HG03558 (cell line): ENCODE results near the gene EZR.
"Not testable (repeated sequence)": the region's sequence is repeated elsewhere in the genome, so short reads cannot be mapped to it uniquely, and the experiment has no call there.

ENCODE experiments used
- ATAC-seq: cut with Tn5 transposase; IDR thresholded peaks from one replicate; pipeline ENCODE4 v1.9.1; 2021; ENCODE audit warnings: moderate number of reproducible peaks; ENCODE audit not compliant: unreplicated experiment; ENCODE audit errors: extremely low read depth

The EZR gene

DNA sequence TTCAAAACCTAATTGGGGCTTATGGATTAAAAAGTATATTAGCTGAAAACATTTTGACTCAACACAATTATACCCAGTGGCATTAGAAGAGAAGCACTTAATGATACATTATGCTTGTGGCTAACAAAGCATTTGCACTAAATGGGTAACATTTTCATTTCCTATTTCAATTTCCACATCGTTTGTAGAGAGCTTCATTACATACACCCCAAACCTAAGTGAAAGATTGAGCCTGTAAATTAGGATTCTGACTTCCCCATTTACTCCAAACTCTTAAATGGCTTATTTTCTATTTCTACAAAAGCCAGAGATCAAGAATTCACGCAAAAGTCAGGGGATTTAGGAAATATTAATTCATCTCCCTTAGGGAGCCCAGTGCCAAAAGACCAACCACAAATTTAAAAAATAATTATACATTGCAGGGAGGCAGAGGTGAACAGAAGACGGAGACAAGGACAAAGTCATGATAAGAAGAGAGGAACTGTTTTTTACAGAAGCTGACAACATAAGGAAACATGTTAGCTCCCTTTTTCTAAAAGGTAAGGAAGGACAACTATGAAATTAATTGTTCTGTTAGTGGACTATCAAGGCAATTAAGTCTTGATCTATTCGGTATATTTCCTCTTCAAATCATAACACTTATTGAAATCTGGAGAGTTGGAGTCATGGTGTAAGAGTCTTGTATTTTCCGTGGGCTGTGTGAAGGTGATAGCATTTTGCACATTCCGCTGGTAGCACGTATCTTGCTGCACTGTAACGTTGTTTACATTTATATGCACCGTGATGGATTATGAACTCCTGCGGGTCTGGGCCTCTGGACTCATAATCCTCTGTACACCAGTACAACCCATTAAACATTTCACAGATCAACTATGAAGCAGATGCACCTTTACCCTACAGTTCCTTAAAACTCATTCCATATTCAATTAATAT is 24.8 kb upstream of the EZR start:
- ATAC-seq = no peak

DNA sequence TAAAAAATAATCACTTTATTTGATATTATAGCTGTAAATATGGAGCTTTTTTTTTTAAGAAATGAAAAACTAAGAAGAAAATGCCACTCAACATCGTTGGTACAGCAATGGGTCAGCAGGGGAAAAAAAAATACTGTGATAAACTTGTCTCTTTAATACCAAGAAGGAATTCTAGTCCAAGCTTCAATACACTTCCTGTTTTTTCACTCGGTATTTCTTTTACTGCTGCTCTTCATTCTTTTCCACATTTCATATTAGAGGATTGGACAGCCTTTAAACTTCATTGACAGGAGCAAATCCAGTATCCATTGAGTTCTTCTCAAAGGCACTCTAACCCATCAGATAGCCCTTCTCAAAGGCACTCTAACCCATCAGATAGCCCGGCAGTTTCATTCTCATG is 22.2 kb upstream of the EZR start:
- no peak for ATAC-seq

DNA sequence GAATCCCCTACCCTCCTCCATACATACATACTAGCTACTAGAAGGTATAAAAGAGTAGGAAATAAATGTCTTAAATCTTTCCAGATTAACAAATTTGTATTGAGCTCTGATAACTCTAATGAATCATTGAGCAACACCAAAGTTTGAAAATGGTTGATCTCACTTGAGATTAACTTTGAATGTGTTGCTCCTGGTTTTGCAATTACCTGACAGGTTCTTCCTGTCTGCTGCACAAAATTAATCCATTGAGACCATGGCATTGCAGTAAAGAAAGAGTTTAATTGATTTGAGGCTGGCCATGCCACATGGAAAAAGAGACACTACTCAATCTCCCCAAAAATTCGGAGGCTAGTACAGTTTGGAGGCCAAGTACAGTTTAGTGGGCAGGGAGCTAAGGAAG is 21.3 kb upstream of the EZR start:
- no peak for ATAC-seq

DNA sequence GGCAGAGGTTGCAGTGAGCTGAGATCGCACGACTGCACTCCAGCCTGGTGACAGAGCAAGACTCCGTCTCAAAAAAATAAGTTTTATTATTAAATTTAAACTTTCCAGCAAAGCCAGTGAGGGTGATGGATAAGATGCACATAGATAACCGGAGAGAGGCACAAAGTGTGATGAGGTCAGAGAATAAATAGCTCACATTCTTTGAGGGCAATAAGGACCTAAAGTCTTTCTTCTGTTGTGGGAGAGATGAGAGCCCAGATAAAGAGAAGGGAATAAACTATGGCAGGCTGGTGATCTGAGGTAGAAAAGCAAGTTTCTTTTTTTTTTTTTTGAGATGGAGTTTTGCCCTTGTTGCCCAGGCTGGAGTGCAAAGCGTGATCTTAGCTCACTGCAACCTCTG is 20.6 kb upstream of the EZR start:
- ATAC-seq = no peak

DNA sequence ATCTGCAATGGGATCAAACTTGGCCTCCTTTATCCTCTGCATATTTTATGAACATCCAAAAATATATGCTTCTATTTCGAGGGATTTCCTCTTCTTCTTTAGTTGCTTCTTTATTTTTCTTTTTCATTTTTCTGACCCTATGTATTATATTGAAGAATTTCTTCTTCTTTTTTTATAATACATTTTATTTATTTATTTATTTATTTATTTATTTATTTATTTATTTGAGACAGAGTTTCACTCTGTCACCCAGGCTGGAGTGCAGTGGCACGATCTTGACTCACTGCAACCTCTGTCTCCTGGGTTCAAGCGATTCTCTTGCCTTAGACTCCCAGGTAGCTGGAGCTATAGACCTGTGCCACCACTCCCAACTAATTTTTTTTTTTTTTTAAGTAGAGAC is 19.6 kb upstream of the EZR start:
- ATAC-seq = not testable (repeated sequence)

DNA sequence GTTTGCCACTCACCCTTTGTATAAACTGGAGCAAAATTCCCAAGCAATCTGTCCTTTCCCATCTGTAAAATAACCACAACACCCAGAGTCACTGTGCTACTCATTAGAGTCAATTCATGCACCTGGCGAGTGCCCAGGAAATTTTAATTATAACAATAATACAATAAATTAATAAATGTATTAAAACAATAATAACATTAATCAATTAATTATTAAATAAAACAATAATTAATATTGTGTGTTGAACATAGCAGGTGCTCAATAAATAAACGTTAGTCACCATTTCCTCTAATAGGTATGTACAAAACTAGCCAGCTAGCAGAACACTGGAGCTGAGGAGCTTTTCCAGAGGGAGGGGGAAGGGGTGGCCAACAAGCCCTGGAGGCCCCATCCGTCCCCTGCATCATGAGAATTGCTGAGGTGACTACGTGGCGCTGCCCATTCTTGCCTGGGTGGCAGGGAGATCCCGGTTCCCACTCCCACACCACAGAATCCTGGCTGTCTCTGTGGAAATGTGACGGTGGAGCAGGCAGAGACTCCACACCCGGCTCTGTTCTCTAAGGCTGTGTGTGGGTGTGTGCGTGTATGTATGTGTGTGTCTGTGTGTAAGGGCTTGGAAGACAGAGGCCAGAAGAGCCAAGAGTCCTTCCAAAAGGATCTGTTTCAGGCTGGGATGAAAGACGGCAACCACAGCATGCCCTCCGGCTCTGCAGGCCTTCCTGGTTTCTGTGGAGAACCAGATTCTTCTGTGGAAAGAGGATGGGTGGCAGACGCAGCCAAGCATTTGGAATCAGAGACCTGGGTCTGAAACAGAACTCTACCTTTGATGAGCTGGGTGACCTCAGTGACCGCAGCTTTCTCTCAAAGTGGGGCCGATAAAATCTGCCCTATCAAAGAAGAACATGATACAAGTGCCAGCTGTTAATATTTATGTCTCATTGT is 18.8 kb upstream of the EZR start:
- ATAC-seq = no peak

DNA sequence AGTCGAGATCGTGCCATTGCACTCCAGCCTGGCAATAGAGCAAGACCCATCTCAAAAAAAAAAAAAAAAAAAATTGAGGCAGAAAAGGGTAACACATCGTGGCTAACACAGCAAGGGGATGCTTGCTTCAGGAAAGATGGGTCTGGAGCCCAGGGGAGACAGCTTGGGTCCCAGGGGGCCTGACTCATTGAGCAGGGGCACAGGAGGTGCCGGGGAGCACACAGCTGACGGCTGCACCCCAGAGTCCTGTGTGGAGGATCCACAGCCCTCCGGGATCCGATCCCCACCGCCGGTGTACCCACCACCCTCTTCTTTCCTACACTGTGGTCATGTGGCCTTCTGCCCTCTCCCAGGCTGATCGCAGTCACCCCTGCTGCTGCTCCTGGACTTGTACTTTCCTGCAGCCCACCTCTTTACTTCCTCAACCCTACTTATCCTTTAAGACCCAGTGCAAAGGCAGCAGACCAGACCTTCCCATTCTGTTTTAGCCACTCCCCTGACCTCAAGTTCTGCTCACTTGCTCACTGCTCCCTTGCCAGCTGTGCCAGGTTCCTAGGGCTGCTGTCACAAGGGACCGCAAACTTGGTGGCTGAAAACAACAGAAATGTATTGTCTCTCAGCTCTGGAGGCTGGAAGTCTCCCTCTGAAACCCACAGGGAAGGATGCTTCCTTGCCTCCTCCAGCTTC is 17.6 kb upstream of the EZR start:
- ATAC-seq = no peak

DNA sequence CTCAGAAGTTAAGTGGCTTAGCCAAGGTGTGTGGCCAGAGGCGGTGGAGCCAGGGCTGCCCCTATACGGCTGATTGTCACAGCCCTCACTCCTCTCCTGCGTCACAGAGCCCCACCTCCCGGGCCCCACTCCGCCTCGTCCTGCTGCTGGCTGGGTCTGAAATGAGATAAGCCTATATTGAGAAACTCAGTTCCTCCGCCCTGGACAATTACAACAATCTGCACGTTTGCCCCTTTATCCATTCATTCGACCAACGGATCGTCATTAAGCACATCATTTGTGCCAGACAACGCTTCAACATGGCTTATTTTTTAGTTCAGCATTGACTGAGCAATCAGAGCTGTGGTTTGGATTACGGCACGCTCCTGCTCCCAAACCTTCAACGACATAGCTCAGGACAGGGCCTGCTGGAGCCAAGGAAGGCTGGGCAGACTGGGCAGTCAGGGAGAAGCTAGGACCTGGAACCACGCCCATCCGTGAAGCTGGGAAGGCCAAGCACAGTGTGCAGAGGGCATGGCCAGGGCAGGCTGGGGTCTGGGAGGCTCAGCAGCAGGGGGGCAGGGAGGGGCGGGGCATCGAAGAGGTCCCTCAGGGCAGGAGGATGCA is 16.6 kb upstream of the EZR start:
- ATAC-seq = no peak

DNA sequence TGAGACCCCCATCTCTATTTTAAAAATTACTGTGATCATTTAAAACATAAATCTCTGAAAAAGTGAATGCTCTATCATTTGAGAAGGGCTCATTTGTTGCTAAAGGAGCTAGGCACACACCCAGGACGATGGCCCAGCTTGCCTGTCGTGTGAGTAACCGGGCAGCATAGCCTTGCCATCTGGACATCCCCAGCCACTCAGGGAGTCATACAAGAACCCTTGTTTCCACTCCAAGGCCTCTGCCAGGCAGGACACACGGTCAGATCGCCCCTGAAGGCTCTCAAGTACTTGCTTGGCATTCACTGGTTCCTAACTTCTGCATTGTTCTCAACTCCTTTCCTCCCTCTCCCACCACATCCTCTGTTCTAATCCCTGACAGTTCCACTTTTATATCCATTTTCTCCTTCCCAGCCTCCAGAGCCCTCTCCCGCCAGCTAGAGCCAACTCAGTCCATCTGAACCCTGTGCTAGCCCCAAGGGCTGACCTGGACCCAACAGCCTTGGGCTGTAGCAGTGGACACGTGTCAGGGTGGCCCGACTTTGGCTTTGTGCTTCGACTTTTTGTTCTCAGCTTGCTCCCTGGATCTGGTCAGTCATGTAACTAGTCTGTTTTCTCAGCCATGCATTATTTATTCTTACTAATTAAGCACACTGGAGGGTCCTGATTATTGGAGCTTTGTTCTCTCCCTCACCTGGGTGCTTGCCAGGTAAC is 15.7 kb upstream of the EZR start:
- ATAC-seq = no peak

DNA sequence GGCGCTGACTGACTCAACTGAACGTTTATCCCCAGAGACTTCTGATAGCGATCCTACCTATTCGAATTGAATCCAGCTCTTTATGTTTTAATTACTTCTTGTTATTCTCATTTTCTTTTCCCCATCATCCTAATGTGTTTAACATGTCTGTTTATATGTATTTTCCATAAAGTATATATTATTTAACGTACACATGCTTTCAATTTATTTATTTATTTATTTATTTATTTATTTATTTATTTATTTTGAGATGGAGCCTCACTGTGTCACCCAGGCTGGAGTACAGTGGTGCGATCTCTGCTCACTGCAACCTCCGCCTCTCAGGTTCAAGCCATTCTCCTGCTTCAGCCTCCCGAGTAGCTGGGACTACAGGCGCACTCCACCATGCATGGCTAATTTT is 13.6 kb upstream of the EZR start:
- ATAC-seq = not testable (repeated sequence)

DNA sequence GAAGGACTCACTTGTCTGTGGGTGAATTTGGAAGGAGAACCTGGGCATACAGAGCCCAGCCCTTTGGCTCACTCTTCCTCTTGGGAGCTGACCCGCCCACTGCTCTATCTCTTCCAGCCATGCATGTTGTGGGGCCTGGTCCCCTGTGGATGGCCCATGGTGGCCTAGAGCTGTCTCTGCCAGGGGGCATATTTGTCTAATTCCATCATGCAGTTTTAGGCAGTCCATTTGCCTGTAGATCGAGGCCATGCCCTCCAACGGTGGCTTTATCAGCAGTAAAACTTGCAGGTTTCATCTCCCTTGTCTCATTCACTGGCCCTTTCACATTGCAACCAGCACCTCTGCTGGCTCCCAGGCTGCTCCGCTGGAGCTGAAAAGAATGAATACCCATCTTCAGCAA is 12.9 kb upstream of the EZR start:
- ATAC-seq = no peak

DNA sequence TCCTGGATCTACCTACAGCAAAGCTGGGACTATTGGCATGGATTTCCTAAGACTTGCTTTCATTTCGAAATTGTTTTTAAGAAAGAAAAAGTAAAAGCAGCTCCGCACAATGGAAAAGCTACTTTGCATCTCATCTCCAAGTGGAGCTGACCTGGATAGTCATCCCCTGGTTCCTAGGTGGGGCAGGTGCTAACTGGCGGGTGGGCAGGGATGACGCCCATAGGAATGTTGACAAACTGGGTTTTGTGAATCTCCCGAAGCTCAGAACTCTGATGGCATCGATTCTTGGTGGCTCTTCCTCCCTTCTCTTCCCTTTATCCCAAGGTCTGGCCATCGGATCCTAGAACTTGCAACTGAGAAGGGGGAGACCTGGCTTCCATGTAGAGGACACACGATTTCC is 12.4 kb upstream of the EZR start:
- ATAC-seq = no peak

DNA sequence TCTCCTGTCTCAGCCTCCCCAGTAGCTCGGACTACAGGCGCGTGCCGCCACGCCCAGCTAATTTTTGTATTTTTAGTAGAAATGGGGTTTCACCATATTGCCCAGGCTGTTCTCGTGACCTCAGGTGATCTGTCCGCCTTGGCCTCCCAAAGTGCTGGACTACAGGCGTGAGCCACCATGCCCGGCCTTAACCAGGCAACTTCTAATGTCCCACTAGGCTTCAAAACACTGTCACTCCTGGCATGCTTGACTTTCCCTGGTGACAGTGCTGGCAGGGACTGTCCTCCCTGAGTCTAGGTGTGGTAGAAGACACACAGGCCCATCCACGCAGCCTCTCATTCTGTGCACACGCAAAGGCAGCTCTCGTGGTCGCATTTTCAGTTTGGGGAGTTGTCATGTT is 11.6 kb upstream of the EZR start:
- ATAC-seq = no peak

DNA sequence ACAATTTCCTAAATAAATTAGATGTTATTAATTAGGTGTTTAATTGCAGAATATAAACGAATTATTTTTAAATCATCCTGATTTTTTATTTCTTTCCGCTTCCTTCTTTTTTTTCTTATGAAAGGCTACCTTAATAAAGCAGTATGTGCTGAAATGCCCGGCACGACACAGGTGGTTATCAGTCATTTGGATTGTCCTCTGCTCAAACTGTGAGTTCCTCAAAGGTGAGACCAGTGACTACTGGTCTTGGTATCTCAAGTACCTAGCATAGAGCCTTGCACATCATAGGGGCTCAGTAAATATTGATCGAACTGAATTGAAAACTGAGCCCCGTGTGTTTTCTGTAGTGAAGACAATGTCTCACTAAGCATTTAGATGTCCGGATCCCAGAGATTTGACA is 9.6 kb upstream of the EZR start:
- no peak for ATAC-seq

DNA sequence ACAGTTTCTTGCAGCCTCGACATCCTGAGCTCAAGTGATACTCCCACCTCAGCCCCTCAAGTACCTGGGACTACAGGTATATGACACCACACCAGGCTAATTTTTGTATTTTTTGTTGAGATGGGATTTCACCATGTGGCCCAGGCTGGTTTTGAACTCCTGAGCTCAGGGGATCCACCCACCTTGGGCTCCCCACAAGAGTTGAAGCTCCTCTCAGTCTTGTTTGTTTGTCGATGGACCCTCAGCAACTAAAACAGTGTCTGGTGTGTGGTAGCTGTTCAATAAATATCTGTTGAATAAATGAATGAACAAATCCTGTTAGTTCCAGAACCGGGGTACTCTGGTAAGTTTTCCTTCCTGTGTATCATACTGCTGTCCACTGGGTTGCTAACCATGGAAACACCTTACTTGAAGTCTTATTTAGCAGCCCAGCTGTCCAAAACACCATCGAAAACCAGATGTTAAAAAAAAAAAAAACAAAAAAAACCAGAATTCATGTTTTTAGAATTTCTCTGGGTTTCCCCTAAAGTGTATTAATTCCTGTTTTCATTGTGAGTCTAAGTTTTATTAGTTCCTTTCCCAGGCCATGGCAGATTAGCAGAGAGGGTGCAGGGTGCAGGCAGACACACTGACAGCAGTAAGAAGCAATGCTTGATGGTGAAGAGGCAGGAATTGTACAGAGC is 7.8 kb upstream of the EZR start:
- no peak for ATAC-seq

DNA sequence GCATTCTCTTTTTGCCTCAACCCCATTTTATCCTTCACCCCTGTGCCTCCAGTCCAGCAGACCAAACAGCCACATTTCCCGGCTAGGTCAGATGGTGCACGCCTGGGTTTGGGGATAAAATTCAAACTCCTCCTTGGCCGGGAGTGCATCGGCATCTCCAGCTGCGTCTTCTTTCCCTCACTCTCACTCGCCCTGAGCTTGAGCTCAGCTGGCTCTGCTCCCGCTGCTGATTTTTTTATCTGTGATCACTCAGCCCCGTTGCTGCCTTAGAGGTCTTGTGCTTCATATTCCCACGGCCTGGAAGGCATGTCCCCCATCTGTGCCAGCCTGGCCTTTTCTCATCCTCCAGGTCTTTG is 6.8 kb upstream of the EZR start:
- ATAC-seq = no peak

DNA sequence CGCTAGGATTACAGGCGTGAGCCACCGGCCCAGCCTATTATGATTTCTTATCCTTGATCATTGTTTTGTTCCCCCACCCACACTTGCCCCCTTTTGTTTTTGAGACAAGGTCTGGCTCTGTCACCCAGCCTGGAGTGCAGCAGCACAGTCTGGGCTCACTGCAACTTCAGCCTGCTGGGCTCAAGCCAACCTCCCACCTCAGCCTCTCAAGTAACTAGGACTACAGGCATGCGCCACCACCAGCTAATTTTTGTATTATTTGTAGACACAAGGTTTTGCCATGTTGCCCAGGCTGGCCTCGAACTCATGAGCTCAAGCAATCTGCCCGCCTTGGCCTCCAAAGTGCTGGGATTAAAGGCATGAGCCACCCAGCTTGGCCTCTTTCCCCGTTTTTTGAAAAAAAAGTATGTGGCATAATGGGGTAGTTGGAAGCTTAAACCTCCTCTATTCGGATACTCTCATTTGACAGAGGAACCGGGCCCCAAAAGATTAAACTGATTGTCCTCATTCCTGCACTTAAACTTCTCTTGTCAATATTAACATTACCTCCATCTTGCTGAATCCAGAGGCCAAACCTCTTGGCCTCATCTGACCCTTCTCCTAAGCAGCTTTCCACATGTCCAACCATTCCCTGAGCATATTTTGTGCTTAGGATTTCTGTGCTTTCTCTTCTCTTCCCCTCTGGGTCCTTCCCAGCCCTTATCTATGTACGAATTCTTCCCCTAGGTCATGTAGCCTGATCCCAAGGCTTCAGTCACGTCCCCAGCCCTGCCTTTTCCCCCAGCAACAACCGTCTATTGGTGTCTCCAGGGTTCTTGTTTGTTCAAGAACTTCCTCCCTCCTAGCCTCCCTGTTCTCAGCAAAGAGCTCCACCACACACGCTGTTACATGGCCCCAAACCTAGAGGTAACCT is 6.1 kb upstream of the EZR start:
- ATAC-seq = no peak

DNA sequence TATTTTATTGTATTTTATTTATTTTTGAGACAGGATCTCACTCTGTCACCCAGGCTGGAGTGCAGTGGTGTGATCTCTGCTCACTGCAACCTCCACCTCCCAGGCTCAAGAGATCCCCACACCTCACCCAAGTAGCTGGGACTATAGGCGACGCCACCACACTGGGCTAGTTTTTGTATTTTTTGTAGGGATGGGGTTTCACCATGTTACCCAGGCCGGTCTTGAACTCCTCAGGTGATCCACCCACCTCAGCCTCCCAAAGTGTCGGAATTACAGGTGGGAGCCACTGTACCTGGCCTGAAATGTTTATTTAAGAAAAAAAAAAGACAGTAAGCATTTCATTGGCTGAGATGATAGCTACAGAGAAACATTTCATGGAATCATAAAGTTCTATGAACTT is 4.4 kb upstream of the EZR start:
- not testable (repeated sequence) for ATAC-seq
